Stimulated activated CD4-positive, alpha-beta T cell treated with anti-CD3 and anti-CD28 coated beads, Interleukin-1b, Interleukin-23, amount 100 ng/mL, for 1 hour (primary cell): ENCODE data around the gene GGCX.
"Not testable (repeated sequence)": the region's sequence is repeated elsewhere in the genome, so short reads cannot be mapped to it uniquely, and the experiment has no call there.

ENCODE experiments used
- DNase-seq, 2 donors: peaks; one replicate each; pipeline ENCODE4 v3.0.0-alpha.2; 2020; ENCODE audit warnings: low read depth in 2 of 2

Gene GGCX

DNA sequence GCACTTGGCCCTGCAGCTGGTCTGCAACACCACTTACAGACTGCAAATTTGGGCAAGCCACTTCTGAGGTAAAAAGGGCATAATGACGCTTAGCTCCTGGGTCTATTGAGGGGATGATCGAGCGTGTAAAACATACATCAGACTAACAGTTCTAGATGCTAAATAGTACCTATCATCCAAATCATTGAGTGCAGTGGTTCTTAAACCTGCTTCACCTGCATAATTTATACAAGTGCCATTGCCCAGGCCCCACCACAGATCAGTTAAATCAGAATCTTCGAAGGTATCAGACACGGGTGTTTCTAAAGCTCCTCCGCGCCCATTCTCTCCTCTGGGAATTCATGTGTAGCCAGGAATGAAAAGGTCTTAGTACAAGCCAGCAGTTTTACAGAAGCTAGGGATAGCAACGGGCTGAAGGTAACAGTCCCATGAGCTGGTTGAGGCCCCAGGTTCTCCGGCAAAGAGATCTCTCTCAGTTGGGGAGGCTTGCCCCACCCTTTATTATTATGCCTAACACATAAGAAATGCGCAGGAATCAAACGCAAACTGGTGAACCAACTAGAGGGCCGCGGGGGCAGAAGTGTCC is 33.5 kb upstream of the GGCX start:
- no peak for DNase-seq

DNA sequence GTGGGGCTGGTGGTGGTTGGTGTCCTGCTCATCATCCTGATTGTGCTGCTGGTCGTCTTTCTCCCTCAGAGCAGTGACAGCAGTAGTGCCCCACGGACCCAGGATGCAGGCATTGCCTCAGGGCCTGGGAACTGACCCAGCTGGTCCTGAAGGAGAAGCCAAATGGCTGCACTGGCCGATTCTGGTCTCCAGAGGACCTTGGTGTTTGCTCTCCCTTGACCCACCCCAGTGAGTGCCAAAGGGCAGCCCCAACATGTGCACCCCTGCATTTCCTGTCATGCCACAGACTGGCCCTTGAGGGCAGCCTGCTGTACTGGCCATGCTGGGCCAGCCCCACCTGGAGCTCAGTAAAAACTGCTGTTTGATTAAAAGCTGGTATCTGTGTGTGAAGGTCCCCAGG is 31.7 kb upstream of the GGCX start:
- DNase-seq, result no peak

DNA sequence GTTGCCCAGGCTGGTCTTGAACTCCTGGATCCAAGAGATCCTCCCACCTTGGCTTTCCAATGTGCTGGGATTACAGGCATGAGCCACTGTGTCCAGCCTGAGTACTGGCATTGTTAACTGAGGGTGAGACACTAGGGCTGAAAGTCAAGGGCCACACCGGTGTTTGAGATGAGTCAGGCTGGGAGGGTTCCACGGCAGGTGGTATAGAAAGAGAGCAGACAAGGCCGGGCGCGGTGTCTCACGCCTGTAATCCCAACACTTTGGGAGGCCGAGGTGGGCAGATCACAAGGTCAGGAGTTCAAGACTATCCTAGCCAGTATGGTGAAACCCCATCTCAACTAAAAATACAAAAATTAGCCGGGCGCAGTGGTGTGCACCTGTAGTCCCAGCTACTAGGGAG is 31.0 kb upstream of the GGCX start:
- not testable (repeated sequence) for DNase-seq

DNA sequence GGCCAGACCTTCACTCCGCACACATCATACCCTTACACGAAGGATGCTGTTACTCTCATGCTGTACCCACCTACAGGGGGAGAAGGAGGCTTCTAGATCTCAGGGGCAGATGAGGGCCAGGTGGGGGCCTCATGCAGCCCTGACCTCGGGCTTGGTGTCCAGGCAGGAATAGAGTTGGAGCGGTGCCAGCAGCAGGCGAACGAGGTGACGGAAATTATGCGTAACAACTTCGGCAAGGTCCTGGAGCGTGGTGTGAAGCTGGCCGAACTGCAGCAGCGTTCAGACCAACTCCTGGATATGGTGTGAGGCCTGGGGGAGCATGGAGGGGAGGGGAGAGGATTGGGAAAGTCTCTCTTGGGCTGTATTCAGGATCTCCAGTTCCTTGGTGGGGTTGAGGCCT is 30.3 kb upstream of the GGCX start:
- no peak for DNase-seq

DNA sequence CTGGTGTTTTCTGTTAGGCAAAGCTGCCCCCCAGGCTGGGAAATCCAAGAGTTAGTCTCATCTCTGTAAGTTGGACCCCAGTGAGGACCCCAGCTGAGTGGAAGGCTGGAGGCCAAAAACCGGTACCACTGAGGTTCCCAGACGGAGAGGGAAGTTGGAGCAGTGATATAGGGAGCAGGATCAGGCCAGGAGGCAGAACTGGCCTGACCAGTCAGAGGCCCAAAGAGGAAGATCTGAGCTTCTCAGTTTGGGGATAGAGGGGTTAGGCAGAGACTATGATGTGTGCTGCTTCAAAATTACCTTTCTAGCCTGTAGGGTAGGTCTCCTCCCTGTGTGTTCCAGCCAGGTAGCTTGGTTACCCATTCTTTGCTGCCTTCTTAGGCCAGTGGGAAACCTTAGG is 29.7 kb upstream of the GGCX start:
- no peak for DNase-seq

DNA sequence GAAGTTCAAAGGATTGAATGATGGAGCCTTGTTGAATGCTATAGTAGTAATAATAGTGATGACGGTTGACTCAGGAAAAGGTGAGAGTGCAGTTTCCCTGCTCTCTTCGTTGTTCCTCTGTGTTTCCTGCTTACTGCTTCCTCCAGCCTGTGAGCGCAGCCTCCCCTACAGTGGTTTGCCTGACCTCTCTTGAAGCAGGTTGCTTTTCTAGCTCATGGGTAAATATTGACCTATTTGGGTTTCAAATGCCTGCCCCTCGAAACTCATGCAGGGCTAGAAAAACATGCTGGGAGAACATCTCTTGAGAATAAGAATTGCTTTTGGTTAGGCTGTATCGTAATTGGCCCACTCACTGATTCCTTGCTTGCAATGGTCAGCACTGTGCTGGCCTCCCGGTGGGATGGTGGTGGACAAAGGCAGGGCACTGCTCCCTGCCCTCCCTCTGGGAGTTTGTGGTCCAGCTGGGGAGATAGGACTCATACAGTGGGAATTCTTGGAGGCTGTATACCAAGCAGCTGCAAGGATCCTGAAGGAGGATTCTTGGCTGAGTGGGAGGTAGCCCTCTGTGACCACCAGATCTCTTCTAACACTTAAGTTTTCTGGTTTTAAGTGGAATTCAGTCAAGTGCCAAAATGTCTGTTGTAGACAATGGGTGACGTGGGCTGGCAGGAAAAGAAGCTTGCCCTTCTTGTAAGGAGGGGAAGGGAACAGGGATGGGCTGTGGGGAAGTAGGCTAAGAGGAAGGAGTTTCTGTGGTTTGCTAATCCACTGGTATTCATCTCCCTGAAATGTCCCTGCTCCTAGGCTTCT is 28.9 kb upstream of the GGCX start:
- DNase-seq, result no peak

DNA sequence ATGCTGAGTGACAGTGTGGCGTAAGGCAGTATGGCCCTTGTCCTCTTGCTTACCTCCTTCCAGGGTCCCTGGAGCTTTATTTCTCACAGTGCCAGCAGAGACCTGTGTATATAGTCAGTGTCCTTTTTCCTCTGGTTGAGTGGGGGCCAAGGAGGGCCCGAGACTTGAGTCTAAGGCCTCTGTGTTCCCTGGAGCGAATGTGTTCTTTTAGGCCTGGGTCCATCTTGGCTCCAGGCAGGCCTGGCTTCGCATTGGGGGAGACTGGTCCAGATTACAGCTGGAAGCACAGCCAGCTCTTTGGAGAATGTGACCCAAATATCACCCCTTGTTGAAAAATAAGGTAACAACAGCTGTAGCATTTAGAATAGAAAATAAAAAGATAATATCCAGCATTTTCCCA is 27.9 kb upstream of the GGCX start:
- no peak for DNase-seq

DNA sequence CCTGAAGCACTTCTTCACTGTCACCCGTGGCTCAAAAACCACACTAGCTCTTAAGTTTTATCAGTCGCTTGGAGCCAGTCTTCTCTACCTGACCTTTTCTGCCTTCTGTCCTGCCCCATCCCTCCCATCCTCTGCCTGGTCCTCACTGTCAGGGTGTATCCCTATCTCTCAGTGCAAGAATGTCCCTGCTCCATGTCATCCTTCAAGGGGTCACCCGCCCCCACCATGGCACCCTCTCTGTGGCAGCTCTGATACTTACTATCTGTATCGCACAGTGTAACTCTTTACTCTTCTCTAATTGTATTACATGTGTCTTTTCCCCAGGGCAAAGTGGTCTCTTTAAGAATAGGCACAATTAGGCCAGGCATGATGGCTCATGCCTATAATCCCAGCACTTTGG is 27.4 kb upstream of the GGCX start:
- DNase-seq, result no peak

DNA sequence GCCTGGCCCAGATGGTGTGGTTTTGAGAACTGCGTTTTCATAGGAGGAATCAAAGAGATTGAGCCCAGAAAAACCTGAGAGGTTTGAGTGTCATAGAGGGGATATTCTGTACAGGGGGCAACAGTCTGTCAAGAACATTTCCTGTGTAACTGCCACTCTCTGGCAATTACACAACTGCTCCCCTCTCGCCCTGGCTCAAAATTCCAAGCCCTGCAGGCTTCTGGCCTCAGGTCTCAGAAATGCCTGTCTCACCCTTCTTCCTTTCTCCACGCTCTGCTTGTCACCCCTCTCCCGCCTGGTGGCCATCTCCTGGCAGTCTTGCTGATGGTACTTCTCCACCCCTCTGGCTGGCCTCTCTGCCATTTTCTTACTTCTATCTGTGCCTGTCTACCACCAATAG is 26.9 kb upstream of the GGCX start:
- no peak for DNase-seq

DNA sequence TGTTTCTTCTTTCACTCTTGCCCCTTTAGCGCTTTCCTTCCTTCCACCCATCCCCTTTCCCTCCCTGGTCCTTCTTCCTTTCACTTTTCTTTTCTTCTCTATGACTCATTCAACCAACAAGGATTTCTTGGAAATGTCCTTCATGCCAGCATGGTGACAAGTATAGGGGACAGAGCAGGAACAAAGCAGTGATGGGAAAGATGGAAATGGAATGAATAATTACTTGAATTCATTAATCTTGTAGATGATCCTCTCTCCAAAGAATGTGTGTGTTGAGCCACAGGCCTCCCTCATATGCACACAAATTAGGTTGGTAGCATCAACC is 24.4 kb upstream of the GGCX start:
- no peak for DNase-seq

DNA sequence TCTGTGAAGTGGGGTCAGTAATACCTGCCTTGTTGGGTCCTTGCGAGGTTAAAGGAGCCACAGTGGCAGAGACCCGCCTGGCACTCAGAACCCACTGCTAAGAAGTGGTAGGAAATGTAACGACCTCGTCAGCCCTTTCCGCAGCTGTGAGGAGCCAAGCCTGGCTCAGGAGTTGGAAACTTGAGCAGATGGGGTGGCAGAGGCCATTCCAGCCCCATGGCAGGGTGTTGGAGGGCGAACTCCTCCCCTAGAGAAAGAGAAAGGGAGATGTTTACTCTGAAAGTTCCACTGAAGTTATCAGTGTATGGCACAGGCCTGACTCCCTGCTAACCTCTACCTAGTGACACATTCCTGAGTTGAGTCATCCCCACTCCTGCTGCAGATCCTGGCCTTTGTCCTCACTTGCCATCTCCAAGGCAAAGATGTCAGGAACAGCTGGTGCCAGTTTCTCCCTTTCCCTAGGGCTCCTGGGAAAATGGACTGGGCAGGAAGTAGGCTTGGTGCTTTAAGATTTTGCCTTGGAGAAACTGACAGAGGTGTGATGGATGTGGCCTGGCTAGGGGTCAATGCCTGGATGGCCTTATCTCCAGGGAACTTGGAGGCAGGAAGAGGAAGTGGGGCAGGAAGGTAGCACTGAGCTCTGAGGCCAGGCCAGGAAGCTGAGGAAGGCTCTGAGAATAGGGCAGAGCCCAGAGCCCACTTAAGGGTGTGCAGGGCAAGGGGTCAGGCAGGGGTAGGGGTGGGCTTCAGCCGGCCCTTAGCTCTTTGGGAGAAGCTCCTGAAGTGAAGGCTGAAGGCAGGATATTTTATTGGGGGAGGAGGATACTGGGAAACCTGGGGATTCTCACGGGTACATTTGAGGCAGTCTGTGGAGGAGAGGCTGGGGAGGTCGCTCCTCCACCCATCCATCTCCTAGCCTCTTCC is 23.8 kb upstream of the GGCX start:
- no peak for DNase-seq

DNA sequence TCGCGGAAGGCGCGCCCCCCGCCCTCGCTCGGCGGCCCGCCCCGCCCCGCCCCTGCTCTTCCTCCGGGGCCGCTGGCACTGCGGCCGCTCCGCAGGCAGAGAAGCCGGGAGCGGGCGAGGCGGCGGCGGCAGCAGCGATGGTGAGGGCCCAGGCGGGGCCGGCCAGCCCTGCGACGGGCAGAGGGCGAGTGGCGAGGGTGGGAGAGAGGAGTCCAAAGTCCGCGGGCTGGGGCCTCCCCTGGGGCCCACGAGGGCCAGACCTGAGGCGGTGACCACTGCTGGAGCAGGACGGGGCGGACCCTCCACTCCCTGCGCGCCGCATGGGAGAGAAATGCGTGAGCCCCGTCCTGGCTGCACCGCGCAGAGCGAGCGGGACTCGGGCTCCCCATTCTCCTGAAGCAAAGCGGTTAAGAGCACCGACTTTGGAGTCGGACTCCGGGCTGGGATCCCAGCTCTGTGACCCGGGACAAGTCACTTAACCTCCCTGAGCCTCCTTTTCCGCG is 23.1 kb upstream of the GGCX start, which contains the start of gene VAMP5:
Gene VAMP5 (plus strand): TSS at position 78 of the 503 bp plus-strand sequence. CDS start 60 bp downstream, at position 138.
- DNase-seq, result no peak

DNA sequence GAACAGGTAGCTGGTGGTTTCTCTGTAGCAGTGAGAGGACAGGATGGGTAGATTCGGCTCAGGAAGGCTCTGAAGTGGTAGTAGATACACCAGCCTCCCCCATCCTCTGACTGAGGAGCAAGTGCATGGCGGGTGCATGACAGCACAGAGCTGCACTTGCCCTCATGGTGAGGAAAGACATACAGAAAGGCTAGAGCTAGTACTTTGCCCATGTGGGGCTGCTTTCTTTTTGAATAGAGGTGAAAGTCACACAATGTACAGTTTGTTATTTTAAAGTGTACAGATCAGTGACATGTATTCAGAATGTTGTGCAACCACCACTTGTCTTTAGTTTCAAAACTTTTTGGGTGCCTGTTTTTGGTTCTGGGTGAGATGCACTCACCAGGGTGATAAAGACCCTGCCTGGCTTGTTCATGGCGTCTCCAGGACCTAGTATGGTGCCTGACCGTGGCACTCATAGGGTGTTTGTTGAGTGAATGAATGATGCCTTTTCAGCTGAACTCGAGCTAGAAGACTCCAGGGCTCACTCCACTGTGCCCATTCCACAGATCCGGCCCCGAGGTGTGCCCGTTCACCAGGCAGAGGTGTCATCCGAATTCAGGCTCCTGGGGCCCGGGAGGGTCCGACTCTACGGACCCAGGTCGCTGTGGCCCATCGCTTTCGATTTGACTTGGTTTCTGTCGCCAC is 22.5 kb upstream of the GGCX start:
- no peak for DNase-seq

DNA sequence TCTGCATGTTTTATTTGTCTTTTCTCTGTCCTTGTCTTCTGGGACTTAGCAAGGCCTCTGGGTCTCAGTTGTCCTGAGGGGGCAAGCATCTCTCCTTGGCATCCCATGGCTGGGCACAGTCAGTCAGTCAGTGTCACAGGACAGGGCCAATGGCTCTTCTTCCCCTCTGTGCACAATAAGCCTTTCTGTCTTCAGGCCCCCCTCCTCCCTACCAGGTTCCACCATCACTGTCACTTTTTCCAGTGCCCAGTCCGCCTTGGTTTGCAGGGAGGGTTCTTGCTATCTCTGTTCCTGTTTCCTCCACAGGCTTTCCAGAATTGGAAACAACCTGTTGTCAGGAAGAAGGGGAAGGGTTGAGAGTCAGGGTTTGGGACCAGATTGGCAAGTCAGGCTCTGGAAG is 21.2 kb upstream of the GGCX start:
- no peak for DNase-seq

DNA sequence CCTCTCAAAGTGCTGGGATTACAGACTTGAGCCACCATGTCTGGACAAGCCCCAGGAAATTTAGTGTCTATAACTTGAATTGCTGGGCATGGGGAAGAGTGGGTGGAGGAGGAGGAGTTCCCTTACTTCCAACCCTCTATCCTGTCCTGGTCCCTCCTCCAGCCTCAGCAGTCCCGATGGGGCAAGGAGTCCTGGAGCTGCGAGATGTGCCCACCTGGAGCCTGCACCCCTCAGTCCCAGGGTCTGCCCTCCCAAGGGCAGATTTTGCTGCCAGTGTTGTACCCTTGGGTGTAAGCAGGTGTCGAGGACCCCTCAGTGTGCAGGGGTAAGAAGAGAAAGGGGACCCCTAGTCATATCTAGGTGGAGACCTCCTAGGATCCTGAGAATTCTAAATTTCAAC is 18.9 kb upstream of the GGCX start:
- DNase-seq, result no peak

DNA sequence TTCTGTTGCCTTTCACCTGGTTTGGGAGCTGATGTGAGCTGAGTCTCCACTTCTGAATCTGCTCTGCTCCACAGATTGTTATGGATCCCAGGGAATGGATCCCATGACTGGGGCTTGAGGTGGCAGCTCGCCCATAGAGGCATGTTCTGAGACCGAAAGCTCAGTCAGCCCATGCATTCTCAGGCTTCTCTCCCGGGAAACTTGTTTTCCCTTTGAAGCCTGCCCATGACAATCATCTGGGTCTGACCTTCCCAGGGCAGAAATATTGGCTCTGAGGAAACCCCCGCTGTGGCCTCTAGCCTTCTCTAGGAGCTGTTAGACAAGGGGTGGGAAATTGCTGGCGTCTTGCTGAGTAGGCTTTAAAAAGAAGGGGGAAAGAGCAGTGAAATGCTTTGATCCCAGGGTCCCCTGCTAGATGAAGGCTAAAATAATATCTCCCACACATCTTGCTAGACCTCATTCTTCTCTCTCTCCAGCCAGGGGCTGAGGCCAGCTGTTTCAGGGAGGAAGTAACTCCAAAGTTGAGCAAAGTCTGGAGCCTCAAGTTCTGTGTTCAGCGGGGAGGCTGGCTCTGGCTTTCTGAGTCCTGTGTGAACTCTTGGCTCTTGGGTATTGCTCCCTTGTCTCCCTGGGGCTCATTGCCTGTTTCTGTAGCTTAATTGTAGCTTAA is 18.1 kb upstream of the GGCX start:
- DNase-seq, result no peak

DNA sequence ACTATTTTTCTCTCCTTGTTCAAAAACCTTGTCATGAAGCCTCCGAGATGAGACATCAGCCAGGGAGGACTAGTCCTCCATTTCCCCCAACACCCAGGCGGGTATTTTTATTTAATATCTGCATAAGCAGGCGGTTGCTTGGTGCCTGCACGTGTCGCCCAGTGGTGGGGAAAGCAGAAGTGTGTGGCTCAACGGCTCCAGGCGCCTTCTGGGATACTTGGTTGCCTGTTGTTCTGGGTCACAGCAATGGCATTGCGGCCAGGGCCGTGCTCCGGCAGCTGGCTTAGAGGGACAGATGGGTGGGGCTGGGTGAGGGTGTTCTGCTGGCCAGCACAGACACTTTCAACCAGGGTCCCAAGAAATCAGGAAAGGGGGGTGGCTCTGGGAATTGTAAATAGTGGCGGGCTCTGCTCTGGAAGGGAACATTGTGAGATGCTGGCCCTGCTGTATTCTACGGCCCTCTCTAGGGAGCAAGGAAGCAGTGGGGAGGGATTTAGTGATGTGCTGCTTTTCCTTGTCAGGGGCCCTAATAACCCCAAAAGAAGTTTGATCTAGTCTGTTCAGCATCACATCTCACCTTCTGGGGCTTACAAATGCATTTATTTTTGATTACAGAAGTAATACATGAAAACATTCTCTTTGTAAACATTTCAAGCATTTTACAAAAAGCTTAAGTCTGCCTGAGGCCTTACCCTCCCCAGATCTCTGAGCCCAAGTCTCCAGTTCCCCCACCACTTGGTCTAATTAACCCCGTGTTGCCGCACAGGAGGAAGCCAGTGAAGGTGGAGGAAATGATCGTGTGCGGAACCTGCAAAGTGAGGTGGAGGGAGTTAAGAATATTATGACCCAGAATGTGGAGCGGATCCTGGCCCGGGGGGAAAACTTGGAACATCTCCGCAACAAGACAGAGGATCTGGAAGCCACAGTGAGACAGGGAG is 17.2 kb upstream of the GGCX start:
- no peak for DNase-seq

DNA sequence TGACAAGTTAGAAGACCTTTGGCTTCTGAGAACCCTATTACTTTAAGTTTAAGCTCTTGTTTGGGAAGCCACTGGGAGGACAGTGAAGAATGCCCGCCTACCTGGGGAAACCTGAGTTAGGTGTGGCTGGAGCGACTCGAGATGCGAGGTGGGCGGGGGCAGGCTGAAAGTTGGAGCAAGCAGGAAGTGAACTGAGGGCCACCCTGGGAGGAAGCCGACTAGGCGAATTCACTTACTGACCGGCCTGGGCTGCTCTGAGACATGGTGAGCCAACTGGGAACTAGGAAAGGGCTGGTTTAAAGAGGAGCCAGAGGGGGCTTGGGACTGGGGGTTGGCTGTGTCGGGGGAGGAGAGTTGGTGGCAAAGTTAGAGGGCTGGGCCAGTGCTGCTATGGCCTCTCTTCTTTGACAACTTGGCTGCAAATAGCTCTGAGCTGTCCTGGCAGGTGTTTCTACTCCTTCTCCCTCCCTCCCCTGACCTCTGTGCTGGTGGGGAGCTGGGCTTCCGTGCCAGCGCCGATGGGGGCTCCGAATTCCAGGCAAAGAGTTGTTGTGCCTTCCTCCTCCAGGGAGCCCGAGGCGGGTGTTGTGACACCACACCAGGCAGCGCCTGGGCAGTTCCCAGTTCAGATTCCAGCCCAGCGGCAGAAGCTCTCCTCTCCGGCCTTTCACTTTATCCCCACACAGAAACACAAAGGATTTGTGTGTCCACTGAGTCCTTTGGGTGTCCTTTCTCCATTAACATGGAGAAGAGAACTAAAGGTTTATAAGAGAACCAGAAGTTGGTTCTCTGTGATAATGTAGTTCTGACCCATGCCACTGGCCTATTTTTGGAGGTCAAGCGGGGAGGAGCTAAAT is 16.3 kb upstream of the GGCX start, which contains the start of gene VAMP8:
Gene VAMP8 (plus strand): TSS at position 201 of the 857 bp plus-strand sequence. CDS start 61 bp downstream, at position 262.
- no peak for DNase-seq

DNA sequence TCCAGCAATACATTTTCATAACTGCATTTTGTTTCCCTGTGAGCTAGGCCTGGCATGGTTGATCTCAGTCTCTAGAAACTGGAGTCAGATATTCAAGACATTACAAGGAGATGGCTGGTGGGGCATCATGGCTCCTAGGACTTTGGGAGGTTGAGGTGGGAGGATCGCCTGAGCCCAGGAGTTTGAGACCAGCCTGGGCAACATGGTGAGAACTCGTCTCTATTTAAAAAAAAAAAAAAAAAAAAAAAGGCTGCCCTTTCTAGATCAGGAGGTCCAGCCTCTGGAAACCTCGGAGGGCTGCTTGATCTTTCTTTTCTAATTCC is 15.7 kb upstream of the GGCX start:
- DNase-seq, result no peak
